ENCODE measurements around the gene SPINT3.

SPINT3 gene

GRCh38 chr20:45515147-45515913, at the start of gene SPINT3:
Gene SPINT3, minus strand, starts transcription at chr20:45515622. Its CDS starts 14 bp downstream, at chr20:45515608.
- DNase-seq (ENCODE audit: extremely low read depth in 1 of 2, low read depth in 1 of 2), result no peak

GRCh38 chr20:45564760-45565276, 49.4 kb upstream of the SPINT3 start:
- no peak for DNase-seq (ENCODE audit: extremely low read depth in 1 of 2, low read depth in 1 of 2)

GRCh38 chr20:45555198-45555597, 39.8 kb upstream of the SPINT3 start:
- DNase-seq (ENCODE audit: extremely low read depth in 1 of 2, low read depth in 1 of 2), result no peak

GRCh38 chr20:45552456-45552855, 37.0 kb upstream of the SPINT3 start:
- DNase-seq (ENCODE audit: extremely low read depth in 1 of 2, low read depth in 1 of 2), result no peak

GRCh38 chr20:45550765-45551164, 35.3 kb upstream of the SPINT3 start:
- DNase-seq (ENCODE audit: extremely low read depth in 1 of 2, low read depth in 1 of 2), result no peak

- DNase-seq (ENCODE audit: extremely low read depth in 1 of 2, low read depth in 1 of 2), result no peak
These were observed 33.0 kb upstream of the SPINT3 start for GRCh38 chr20:45548410-45548809.

- DNase-seq (ENCODE audit: extremely low read depth in 1 of 2, low read depth in 1 of 2), result no peak
These were observed 31.9 kb upstream of the SPINT3 start, which contains the start of gene EPPIN for GRCh38 chr20:45547206-45547770. Gene EPPIN, minus strand, starts transcription at chr20:45547401. Its CDS starts 44 bp downstream, at chr20:45547357.

- no peak for DNase-seq (ENCODE audit: extremely low read depth in 1 of 2, low read depth in 1 of 2)
These were observed 30.5 kb upstream of the SPINT3 start for GRCh38 chr20:45545754-45546453.

- no peak for DNase-seq (ENCODE audit: extremely low read depth in 1 of 2, low read depth in 1 of 2)
These were observed 29.9 kb upstream of the SPINT3 start for GRCh38 chr20:45545351-45545750.

GRCh38 chr20:45539382-45539781, 24.0 kb upstream of the SPINT3 start, which contains the start of gene WFDC6:
Gene WFDC6, minus strand, starts transcription at chr20:45539482. Its CDS starts 75 bp downstream, at chr20:45539407.
- no peak for DNase-seq (ENCODE audit: extremely low read depth in 1 of 2, low read depth in 1 of 2)

- DNase-seq (ENCODE audit: extremely low read depth in 1 of 2, low read depth in 1 of 2), result no peak
These were observed 22.9 kb upstream of the SPINT3 start for GRCh38 chr20:45538209-45538799.

GRCh38 chr20:45527294-45527693, 11.9 kb upstream of the SPINT3 start:
- DNase-seq (ENCODE audit: extremely low read depth in 1 of 2, low read depth in 1 of 2), result no peak

- no peak for DNase-seq (ENCODE audit: extremely low read depth in 1 of 2, low read depth in 1 of 2)
These were observed 8.4 kb upstream of the SPINT3 start for GRCh38 chr20:45523821-45524220.

- no peak for DNase-seq (ENCODE audit: extremely low read depth in 1 of 2, low read depth in 1 of 2)
These were observed 2.9 kb upstream of the SPINT3 start for GRCh38 chr20:45518282-45518681.

GRCh38 chr20:45510242-45510862, 5.1 kb downstream of the SPINT3 start:
- DNase-seq (ENCODE audit: extremely low read depth in 1 of 2, low read depth in 1 of 2), result no peak

- no peak for DNase-seq (ENCODE audit: extremely low read depth in 1 of 2, low read depth in 1 of 2)
These were observed 6.3 kb downstream of the SPINT3 start for GRCh38 chr20:45509091-45509490.

- DNase-seq (ENCODE audit: extremely low read depth in 1 of 2, low read depth in 1 of 2), result no peak
These were observed 7.1 kb downstream of the SPINT3 start for GRCh38 chr20:45508068-45508886.

- DNase-seq (ENCODE audit: extremely low read depth in 1 of 2, low read depth in 1 of 2), result no peak
These were observed 8.2 kb downstream of the SPINT3 start for GRCh38 chr20:45507011-45507820.

GRCh38 chr20:45506398-45506797, 9.0 kb downstream of the SPINT3 start:
- no peak for DNase-seq (ENCODE audit: extremely low read depth in 1 of 2, low read depth in 1 of 2)

Measured in activated CD8-positive, alpha-beta memory T cell treated with anti-CD3 and anti-CD28 coated beads for 1 hour (primary cell).